Activated T-cell treated with anti-CD3 and anti-CD28 coated beads, Interleukin-2, amount 50 U/mL, for 72 hours (primary cell): ENCODE measurements around the gene TMEM128. TPM values are rescaled to one million over a fixed set of nuclear protein-coding genes. Genes with fewer than 3 reads are reported as not detected.
"Not testable (repeated sequence)": the region's sequence is repeated elsewhere in the genome, so short reads cannot be mapped to it uniquely, and the experiment has no call there.

ENCODE experiments used
- ATAC-seq, 2 donors: fragments of 150-1000 bp; cut with Tn5 transposase; replicated peaks in 1 of 2; 2 replicates each; pipeline ENCODE4 v1.10.0; 2021; ENCODE audit warnings: moderate library complexity in 2 of 2, mild to moderate bottlenecking in 1 of 2
- DNase-seq, 2 donors: peaks; one replicate each; pipeline ENCODE4 v3.0.0; 2021 to 2022; ENCODE audit warnings: mixed read lengths in 1 of 2
- H3K27ac Mint-ChIP-seq: one replicate; pipeline ENCODE4 v1.8.0; 2022; ENCODE audit warnings: mild to moderate bottlenecking, moderate library complexity, mixed read lengths
- H3K27me3 Mint-ChIP-seq: one replicate; pipeline ENCODE4 v1.8.0; 2022; ENCODE audit warnings: low read depth, mixed read lengths
- H3K36me3 Mint-ChIP-seq, 2 donors: one replicate each; pipeline ENCODE4 v1.8.0; 2022; ENCODE audit warnings: mixed read lengths in 2 of 2, mild to moderate bottlenecking in 1 of 2; ENCODE audit not compliant: insufficient read depth in 2 of 2
- H3K4me1 Mint-ChIP-seq: one replicate; pipeline ENCODE4 v1.8.0; 2022; ENCODE audit warnings: low read depth, mixed read lengths
- H3K4me3 Mint-ChIP-seq, 2 donors: one replicate each; pipeline ENCODE4 v1.8.0; 2022; ENCODE audit warnings: mild to moderate bottlenecking in 2 of 2, mixed read lengths in 2 of 2, moderate library complexity in 2 of 2
- H3K9me3 Mint-ChIP-seq, 2 donors: one replicate each; pipeline ENCODE4 v1.8.0; 2022; ENCODE audit warnings: mixed read lengths in 2 of 2
- total RNA-seq, 2 donors: library from RNA; stranded (reverse); gene quantifications; one replicate each; pipeline ENCODE4 v1.2.3, GENCODE V29; 2022

The TMEM128 gene
- total RNA-seq, 2 donors from 2014 or later = 26.2 to 31.2 TPM

DNA sequence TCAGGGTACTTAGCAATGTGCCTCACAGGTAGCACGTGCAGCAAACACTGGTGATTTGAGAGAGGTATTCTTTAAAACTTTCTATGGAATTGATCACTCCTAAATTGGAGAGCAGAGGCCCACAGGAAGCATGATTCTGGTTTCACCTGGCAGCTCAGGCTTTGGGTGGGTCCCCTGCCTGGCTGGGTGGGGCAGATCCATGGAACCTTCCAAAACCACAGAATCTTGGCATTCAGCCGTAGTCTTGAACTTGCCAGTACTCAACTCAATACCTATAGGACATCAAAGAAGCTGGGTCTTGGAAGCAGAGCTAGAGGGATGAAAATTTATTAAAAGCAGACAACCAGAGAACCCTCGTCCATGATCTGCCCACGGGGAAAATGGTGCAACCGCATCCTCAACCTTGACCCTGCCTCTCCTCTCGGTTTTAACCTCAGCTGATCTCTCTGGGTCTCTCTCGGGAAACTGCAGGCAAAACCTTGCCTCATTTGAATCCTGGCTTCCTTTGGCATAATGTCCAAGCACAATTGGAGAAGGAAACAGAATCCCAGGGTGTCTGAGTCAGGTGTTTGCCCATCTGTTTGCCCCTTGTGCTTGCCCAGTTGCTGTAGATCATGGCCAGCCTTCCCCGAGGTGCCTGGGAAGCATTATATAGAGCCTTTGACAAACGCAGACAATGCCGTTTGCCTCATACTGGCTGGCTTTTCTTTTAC lies 44.2 kb downstream of the TMEM128 start:
- Mint-ChIP-seq H3K4me3 (no peak overlapping the region), H3K27me3 (peaks cover 41% of the 10 kb centered on the region), H3K9me3 (no peaks in the 10 kb centered on the region), H3K27ac (no peak overlapping the region), H3K4me1 (no peaks in the 10 kb centered on the region), H3K36me3 (no peaks in the 10 kb centered on the region)
- DNase-seq = no peak
- no peak for ATAC-seq

DNA sequence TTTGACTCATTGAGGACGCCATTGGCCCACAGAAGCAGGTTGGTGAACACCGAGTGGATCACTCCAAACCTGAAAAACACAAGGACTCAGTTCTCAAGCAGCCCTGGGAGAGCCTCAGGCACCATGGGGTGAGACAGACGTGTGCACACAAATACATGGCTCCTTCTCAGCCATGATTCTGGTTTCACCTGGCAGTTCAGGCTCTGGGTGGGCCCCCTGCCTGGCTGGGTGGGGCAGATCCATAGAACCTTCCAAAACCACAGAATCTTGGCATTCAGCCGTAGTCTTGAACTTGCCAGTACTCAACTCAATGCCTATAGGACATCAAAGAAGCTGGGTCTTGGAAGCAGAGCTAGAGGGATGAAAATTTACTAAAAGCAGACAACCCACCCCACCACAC lies 45.5 kb downstream of the TMEM128 start:
- H3K4me3 Mint-ChIP-seq = no peak overlapping the region
- ATAC-seq (no peak), DNase-seq (no peak)
- no peaks in the 10 kb centered on the region for H3K9me3 Mint-ChIP-seq
- H3K4me1 Mint-ChIP-seq = no peaks in the 10 kb centered on the region
- no peak overlapping the region for H3K27ac Mint-ChIP-seq
- no peaks in the 10 kb centered on the region for H3K36me3 Mint-ChIP-seq
- H3K27me3 Mint-ChIP-seq = peaks cover 31% of the 10 kb centered on the region

DNA sequence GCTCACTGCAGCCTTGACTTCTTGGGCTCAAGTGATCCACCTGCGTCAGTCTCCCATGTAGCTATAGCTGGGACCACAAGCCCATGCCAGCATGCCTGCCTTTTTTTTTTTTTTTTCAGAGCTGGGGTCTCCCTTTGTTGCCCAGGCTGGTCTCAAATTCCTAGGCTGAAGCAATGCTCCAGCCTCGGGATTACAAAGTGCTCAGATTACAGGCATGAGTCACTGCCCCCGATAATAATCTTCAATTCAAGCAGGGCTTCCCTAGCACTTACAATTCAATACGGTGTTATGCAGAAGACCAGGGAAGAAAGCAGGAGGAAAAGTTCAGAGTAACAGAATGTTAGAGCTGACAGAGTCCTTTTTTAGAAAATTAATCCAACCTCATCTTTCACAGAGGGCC lies 47.4 kb downstream of the TMEM128 start:
- Mint-ChIP-seq H3K9me3 (no peaks in the 10 kb centered on the region), H3K27ac (no peak overlapping the region), H3K36me3 (no peaks in the 10 kb centered on the region), H3K4me1 (no peaks in the 10 kb centered on the region), H3K27me3 (peaks cover 21% of the 10 kb centered on the region), H3K4me3 (no peak overlapping the region)
- no peak for DNase-seq
- ATAC-seq = no peak

DNA sequence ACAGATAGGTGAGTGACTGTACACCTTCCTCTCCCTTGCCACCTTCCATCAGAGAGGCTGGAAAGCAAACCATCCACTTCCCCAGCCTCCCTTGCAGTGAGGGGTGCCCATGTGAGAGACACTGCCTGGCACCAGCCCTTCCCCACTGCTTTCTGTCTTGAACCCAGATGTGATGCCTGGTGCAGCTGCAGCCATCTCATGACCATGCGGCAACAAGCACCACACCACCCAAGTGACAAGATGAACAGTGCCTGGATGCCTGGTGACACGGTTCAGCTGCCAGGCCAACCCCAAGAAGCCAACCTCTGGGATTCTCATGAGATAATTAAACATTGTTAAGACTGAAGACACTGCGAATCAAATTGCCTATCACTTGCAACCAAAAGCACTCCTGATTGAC lies 52.7 kb downstream of the TMEM128 start:
- DNase-seq (no peak), ATAC-seq (no peak)
- H3K27me3 Mint-ChIP-seq = peaks cover 20% of the 10 kb centered on the region
- no peaks in the 10 kb centered on the region for H3K36me3 Mint-ChIP-seq
- no peak overlapping the region for H3K4me3 Mint-ChIP-seq
- peaks cover 0 to 3% of the 10 kb centered on the region in 2 donors for H3K9me3 Mint-ChIP-seq
- H3K27ac Mint-ChIP-seq = no peak overlapping the region
- peaks cover 5% of the 10 kb centered on the region for H3K4me1 Mint-ChIP-seq

DNA sequence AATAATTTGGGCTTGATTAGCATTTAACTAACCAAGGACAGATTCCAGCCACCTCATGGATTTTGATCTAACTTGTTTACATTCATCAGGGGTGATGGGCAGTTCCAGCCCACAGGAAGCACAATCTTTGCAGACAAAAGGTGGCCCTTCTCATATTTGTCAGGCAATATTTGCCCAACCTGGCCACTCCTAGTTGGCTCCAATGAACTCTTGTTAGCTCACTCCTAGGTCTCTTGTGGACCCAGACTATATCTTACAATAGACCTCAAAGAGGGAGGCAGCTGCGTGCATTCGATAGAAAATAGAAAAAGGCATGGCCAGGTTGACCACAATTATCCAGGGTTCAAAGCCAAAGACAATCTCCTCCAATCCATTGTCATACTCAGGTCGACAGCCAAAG lies 59.5 kb downstream of the TMEM128 start:
- H3K4me1 Mint-ChIP-seq, ATAC-seq, H3K4me3 Mint-ChIP-seq, H3K9me3 Mint-ChIP-seq, DNase-seq, H3K27ac Mint-ChIP-seq, H3K36me3 Mint-ChIP-seq: not testable (repeated sequence)
- H3K27me3 Mint-ChIP-seq = peaks cover 37% of the 10 kb centered on the region

Other genes starting within 250 kb of the TMEM128 start
- not detected for gene OTOP1, start 21.3 kb downstream of the TMEM128 start, total RNA-seq
- gene LYAR, start 41.9 kb upstream of the TMEM128 start, total RNA-seq = 10 to 100 TPM; 25.5 to 41.0 TPM
- 1 to 10 TPM; 6.4 to 8.2 TPM for gene ZBTB49, start 42.0 kb upstream of the TMEM128 start, total RNA-seq
- gene NSG1, start 138.9 kb upstream of the TMEM128 start, total RNA-seq = 1 to 10 TPM; 1.0 to 3.2 TPM